GM12872 (cell line): ENCODE measurements around the gene FCN2.

Experiments
- TF ChIP-seq, protein P1 (sequence below): IDR thresholded peaks from 3 replicates; pipeline ENCODE4 v1.5.1; 2011; ENCODE audit warnings: low read depth, mild to moderate bottlenecking, low read length, moderate library complexity; ENCODE audit not compliant: insufficient read depth

Gene FCN2

DNA sequence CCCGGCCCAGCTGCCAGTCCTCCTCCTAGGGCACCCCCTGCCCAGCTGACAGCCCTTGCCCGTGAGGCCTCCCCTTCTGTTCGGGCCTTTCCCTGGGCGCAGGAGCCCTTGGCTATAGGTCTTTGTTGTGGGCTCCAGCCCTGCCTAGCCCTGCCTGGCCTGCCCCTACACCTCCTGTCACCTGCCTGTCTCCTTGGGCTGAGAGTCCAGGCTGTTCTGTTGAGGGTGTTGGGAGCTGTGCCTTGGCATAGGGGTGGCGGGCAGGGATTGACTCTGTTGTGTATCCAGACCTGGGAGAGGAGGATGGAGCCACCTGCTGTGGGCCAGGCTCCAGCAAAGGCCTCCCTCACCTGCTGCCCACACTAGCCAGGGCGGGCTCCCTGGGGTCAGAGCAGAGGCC lies 11.6 kb downstream of the FCN2 start:
- TF ChIP-seq, protein P1, sequence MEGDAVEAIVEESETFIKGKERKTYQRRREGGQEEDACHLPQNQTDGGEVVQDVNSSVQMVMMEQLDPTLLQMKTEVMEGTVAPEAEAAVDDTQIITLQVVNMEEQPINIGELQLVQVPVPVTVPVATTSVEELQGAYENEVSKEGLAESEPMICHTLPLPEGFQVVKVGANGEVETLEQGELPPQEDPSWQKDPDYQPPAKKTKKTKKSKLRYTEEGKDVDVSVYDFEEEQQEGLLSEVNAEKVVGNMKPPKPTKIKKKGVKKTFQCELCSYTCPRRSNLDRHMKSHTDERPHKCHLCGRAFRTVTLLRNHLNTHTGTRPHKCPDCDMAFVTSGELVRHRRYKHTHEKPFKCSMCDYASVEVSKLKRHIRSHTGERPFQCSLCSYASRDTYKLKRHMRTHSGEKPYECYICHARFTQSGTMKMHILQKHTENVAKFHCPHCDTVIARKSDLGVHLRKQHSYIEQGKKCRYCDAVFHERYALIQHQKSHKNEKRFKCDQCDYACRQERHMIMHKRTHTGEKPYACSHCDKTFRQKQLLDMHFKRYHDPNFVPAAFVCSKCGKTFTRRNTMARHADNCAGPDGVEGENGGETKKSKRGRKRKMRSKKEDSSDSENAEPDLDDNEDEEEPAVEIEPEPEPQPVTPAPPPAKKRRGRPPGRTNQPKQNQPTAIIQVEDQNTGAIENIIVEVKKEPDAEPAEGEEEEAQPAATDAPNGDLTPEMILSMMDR: no peak

DNA sequence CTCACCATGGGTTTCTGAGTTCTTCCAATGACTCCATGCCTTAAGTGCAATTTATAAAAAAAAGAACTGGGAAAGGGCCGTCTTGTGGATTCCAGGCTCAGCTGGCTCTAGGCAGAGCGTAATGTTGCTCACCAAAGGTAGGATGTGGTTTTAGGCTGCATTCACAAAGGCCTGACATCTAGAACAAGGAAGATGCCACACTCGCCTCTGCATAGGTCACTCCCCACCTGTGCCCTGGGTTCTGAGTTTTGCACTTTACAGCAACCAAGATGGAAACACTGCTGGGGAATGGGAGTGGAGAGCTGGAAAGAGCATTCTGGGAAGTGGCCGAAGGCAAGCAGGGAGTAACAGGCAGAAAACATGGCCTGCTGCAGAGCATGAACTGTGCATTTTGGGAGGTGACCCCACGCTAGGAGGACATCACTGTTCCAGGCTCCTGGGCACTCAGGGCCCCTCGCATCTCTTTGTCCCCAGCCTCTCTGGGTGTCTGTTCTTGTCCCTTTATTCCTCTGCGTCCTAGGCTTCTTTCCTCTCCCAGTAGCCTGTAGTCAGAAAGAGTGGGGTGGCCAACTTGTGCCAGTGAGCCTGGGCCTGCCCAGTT lies 12.3 kb downstream of the FCN2 start:
- TF ChIP-seq, protein P1: no peak

DNA sequence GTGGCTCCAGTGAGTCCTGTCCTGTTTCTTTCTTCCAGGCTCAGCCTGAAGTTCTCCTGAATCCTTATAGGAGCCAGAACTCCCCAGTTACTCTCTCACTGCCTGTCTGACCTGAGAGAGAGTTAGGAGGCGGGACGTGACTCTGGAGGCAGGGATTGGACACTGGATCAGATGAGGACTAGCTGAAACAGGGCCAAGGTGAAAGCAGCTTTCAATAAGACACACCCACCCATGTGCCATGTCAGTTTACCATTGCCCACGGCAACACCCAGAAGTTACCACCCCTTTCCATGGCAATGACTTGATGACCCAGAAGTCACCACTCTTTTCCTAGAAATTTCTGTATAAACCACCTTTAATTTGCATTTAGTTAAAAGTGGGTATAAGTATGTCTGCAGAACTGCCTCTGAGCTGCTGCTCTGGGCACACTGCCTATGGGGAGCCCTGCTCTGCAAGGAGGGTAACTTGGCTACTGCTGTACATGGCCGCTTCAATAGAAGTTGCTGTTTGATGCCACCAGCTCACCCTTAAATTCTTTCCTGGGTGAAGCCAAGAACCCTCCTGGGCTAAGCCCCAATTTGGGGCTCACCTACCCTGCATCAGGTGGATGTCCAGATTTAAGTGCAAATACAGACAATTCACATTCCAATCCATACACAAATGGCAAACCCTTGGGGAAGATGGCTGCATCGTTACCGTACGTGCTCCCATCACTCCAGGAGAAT lies 13.7 kb downstream of the FCN2 start:
- TF ChIP-seq, protein P1: no peak

DNA sequence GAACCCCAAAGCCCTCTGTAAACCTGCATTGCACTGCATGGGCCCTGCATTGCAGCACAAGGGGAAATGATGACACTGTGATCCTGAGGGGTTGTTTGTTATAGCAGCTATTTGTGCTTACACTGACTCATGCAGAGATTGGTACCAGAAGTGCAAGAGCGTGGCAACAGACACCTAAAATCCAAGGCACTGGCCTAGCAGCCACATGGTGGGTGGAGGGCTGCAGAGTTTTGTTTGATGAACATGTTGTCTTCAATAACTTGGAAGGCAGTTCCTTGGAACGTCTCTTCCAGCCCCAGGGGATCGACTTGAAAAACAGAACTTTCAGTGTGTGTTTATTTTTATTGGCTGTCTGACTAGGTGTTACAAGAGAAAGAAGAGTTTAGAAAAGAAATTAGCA lies 14.5 kb downstream of the FCN2 start:
- TF ChIP-seq, protein P1: no peak

DNA sequence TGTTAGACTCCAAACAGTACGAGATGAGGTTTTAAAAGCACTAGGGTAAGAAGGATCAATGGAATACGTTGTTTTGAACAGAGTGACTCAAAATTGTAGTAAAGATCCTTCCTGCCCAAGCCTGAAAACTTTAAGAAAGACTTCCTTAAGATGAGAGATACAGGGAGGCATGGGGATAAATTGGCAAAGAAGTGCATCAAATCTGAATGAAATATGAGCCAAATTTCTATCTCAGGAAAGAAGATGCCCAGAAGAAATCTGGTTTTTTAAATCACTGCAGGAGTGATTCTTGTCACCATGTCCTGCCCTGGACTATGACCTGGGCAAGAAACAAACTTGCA lies 14.9 kb downstream of the FCN2 start:
- TF ChIP-seq, protein P1: no peak

DNA sequence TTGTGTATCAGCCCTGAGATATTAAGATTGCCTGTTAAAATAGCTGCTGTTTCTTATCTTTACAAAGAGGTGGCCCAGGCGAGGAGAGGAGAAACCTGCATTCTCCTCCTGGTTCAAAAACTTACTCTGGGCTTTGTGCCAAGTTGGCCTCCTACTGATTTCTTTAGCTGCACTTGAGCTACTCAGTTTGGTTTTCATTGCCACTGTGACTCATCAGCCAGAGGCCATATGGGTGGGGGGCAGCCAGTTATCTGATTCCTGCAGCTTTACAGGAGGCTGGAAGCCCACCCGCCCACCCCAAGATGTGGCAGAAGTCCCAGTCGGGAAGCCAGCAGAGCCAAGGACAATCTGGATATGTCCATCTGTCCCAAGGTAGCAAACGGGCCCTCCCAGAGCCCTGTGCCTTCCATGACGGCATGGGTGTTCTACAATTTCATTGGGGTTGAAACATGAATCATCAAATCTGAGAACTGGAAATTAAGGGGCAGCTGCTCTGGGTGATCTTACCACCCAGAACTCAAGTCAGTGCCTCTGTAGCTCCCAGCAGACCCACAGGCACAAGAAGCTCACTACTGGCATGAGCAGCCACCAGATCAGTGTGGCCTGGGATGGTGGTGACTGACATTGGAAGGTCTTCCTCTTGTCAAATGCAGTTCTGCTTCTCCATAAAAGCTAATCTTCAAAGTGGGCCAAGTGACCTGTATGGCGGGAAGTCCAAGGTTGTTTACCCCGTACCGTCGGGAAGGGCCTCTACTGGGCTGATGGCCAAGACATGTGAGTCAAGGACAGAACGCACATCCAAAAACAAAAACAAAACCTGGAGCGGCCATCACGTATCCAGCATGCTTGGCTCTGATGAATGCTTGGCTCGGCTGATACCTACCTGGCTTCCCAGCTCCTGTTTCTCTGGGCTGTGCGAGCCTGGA lies 15.6 kb downstream of the FCN2 start:
- TF ChIP-seq, protein P1: no peak

DNA sequence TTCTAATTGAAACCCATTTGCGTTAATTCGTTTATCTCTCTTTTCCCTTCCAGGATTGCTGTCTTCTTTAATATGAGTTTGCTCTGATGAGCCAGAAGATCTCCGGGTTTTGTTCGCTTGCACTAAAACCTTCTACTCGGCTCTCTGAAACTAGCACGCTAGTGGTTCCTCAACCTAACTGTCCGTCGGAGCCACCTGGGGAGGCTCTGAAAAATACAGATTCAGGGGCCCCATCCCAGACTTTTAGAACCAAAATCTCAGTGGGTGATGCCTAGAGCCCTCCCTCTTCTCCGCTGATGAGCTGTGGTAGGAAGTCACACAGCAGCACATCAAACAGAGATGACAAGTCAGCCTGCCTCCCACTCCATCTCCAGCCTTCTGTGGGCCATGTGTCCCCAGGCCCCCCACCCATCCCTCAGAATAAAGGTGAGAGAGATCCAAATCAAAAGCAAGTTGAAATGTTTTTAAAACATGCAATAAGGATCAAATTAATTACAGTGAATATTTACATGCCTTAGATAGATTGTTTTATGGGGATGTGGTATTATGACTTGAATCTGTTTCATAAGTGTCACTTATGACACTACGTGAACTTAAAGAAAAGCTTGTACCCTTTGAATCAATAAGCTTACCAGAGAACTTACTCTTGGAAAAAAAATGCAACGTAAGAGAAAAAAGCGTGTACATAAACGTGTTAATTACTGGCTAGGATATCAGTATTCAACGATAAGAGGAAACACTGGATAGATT lies 16.4 kb downstream of the FCN2 start:
- TF ChIP-seq, protein P1: no peak
